Measurements from ENCODE around the gene CCDC38.

The CCDC38 gene

DNA sequence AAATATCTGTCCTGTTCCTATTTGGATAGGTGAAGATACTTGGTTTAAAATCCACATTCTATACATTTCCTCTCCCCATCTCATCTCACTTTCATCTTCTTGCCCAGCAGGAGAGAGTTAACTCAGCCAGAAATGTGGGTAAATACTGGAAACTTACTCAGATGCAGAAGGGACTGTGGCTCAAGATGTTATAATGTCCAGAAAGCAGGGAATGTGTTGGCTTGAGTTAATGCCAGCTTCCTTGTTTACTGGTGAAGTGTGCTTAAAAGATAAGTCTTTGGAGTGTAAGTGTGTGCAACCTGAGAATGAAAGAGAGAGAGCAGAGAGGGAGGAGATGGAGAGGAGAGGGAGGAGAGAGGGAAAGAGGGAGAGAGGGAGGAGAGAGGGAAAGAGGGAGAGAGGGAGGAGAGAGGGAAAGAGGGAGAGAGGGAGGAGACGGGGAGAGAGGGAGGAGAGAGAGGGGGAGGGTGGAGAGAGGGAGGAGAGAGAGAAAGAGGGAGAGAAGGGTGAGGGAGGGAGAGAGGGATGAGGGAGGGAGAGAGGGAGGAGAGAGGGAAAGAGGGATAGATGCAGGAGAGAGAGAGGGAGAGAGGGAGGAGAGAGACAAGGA is 105.7 kb downstream of the CCDC38 start:
- peaks cover 6% of the 10 kb centered on the region for H3K27me3 ChIP-seq (ENCODE audit: insufficient read depth, low read length)
- H3K4me3 ChIP-seq (ENCODE audit: low read length), result no peak overlapping the region
- H3K9me3 ChIP-seq (ENCODE audit: low read length), result no peaks in the 10 kb centered on the region
- H2AFZ ChIP-seq (ENCODE audit: low read depth, low read length), result no peak overlapping the region
- no peaks in the 10 kb centered on the region for H3K36me3 ChIP-seq (ENCODE audit: insufficient read depth, low read length)
- H3K4me1 ChIP-seq (ENCODE audit: insufficient read depth, low read length), result no peaks in the 10 kb centered on the region

DNA sequence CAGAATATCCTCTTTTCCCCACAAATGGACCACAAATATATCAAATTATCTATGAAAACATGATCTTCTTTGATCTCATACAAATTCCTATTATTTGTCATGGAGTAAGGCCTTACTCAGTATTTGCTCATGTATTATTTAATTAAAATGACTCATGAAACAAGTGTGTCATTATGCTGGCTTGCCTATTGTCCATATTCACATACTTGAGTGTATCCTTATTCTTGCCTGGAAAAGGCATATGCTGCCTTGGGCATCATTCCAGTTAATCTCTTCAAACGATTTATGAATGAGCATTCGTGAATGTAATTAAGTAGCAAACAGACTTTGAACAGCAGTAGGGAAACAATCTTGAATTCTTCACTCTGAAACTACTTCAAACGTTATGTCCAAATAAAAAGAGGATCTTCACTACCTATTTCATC is 106.2 kb downstream of the CCDC38 start:
- no peak overlapping the region for H2AFZ ChIP-seq (ENCODE audit: low read depth, low read length)
- no peaks in the 10 kb centered on the region for H3K9me3 ChIP-seq (ENCODE audit: low read length)
- no peaks in the 10 kb centered on the region for H3K36me3 ChIP-seq (ENCODE audit: insufficient read depth, low read length)
- no peak overlapping the region for H3K4me3 ChIP-seq (ENCODE audit: low read length)
- H3K4me1 ChIP-seq (ENCODE audit: insufficient read depth, low read length), result no peaks in the 10 kb centered on the region
- peaks cover 6% of the 10 kb centered on the region for H3K27me3 ChIP-seq (ENCODE audit: insufficient read depth, low read length)

DNA sequence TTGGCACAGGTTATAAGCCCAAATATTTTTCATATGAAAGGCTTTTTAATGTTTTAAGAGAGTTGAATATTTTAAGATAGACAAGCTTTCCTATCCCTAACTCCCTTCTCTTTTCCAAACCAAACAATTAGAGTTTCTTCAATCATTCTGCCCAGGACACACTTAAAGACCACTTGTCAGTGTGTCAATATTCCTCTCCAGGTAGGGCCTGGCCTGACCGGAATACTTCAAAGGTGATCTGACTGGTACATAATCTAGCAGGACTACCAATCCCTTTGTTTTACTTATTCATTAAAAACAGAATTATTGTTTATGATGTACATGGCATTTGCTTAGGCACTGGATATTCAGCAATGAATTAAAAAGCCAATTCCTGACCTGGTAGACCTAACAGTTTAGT is 107.8 kb downstream of the CCDC38 start:
- Histone ChIP-seq H3K4me1 (ENCODE audit: insufficient read depth, low read length) (peaks cover under 1% of the 10 kb centered on the region), H3K4me3 (ENCODE audit: low read length) (no peak overlapping the region), H3K36me3 (ENCODE audit: insufficient read depth, low read length) (no peaks in the 10 kb centered on the region), H2AFZ (ENCODE audit: low read depth, low read length) (no peak overlapping the region), H3K27me3 (ENCODE audit: insufficient read depth, low read length) (peaks cover 6% of the 10 kb centered on the region), H3K9me3 (ENCODE audit: low read length) (no peaks in the 10 kb centered on the region)

DNA sequence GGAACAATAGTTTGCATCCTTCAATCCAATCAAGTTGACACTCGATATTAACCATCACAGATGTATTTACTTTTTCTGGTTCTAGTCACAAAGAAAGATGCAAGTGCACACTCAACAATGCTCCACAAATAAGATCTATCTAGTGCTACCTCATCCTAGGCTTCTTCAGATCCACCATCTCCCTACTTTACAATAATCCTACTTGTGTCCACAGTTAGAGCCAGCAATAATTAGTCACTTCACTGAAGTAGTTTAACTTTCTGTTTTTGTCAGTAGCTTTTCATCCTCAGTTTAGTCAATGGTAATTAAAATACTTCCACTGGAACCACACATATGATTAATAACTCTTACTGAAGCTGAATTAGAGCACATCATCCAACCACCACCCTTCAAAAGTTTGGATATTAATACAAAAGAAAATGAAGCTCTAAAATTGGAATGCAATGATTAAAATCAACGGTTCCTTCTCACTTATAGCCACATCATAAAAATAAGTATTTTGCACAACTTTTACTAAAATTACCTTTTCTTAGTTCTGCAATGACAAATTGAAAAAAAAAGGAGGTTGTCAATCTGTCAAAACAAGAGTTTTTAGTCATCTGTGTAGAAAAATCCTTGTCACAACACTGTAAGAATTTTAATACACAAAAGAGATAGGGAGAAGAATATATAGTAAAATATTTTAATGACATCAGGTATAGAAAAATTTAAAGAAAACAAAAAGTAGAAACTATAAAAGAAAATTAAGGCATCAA is 111.9 kb downstream of the CCDC38 start:
- Histone ChIP-seq H3K4me1 (ENCODE audit: insufficient read depth, low read length) (peaks cover 17% of the 10 kb centered on the region), H3K4me3 (ENCODE audit: low read length) (no peak overlapping the region), H3K36me3 (ENCODE audit: insufficient read depth, low read length) (no peaks in the 10 kb centered on the region), H2AFZ (ENCODE audit: low read depth, low read length) (no peak overlapping the region), H3K9me3 (ENCODE audit: low read length) (no peaks in the 10 kb centered on the region), H3K27me3 (ENCODE audit: insufficient read depth, low read length) (no peaks in the 10 kb centered on the region)

DNA sequence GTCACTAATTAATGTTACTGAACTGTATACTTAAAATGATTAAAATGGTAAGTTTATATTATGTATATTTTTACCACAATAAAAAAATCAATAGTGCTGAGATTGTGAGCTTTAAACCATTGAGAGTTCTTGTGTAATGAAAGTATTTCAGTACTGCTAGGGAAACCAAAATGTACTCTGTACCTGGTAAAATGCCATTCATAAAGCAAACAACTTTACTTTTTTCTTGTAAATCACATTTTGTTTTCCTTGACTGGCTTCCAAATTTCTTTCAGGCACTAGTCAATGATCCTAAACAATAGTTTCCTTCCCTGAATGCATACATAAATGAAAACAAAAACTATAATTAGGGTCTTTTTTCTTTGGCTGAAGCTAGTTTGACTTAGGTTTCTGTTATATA is 113.0 kb downstream of the CCDC38 start:
- H3K27me3 ChIP-seq (ENCODE audit: insufficient read depth, low read length), result no peaks in the 10 kb centered on the region
- no peaks in the 10 kb centered on the region for H3K36me3 ChIP-seq (ENCODE audit: insufficient read depth, low read length)
- peaks cover 17% of the 10 kb centered on the region for H3K4me1 ChIP-seq (ENCODE audit: insufficient read depth, low read length)
- H3K9me3 ChIP-seq (ENCODE audit: low read length), result no peaks in the 10 kb centered on the region
- no peak overlapping the region for H2AFZ ChIP-seq (ENCODE audit: low read depth, low read length)
- no peak overlapping the region for H3K4me3 ChIP-seq (ENCODE audit: low read length)

DNA sequence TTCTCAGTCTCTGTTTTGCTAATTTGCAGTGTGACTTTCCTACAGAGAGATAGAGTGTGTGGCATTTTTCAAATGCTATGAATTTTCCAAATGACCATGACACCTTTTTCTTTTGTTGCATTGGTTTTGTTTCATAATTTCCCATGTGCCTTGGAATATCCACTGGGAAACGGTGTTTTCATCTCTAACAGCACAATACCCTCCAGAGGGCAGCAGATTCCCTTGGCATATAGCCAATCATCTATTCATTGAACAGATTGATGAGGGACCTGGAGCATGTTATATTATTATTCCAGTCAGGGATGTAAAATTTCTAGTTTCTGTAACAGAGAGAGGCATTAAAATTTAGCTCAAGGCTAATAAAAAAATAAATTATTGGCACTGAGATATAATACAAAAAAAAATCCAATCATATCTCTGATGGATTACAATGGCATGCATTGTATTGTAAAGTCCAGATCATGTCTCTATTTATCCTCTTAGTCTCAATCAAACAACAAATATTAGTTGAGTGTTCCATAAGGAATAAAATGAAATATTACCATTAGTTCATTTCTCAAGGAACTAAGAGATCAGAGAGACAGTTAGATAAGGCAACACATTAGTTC is 122.2 kb downstream of the CCDC38 start:
- Histone ChIP-seq H2AFZ (ENCODE audit: low read depth, low read length) (no peak overlapping the region), H3K36me3 (ENCODE audit: insufficient read depth, low read length) (no peaks in the 10 kb centered on the region), H3K4me3 (ENCODE audit: low read length) (no peak overlapping the region), H3K9me3 (ENCODE audit: low read length) (no peaks in the 10 kb centered on the region), H3K4me1 (ENCODE audit: insufficient read depth, low read length) (no peaks in the 10 kb centered on the region), H3K27me3 (ENCODE audit: insufficient read depth, low read length) (no peaks in the 10 kb centered on the region)
